Endothelial cell of umbilical vein (primary cell): ENCODE measurements around the gene MDN1. TPM values are rescaled to one million over a fixed set of nuclear protein-coding genes. Genes with fewer than 3 reads are reported as not detected.

Experiments used
- BruUV-seq: library from RNA; stranded (reverse); fragments of 400-500 nt; replicated peaks from 2 replicates; lab custom pipeline; 2021; lab: Mats Ljungman, UMichigan
- CTCF ChIA-PET: fragments of 300-600, 350-600 bp; sonication (Branson Sonifier 250); formaldehyde crosslinking; loops from one replicate; lab custom pipeline; 2021; ENCODE audit warnings: antibody characterized with exemption, inconsistent platforms; lab: Charles Lee
- POLR2A ChIA-PET: fragments of 300-600, 350-600 bp; sonication (Branson Sonifier 250); formaldehyde crosslinking; loops from one replicate; lab custom pipeline; 2021; ENCODE audit warnings: antibody characterized with exemption, inconsistent platforms; lab: Charles Lee
- DNase-seq: peaks from one replicate; pipeline ENCODE4 v3.0.0-alpha.2; 2011; ENCODE audit warnings: low read depth, low spot score
- FAIRE-seq: peaks from 2 replicates; lab custom pipeline; 2011; peaks lifted over from hg19 to GRCh38; lab: Jason Lieb, UNC
- H2AFZ ChIP-seq: 2 replicates; pipeline ENCODE4 v1.6.0; 2012; ENCODE audit warnings: low read depth, low read length, control low read depth, inconsistent platforms
- H3K27ac ChIP-seq: 2 replicates; pipeline ENCODE4 v1.5.1; 2011; ENCODE audit warnings: low read depth, mild to moderate bottlenecking, control low read depth, low read length, moderate library complexity; ENCODE audit not compliant: insufficient read depth
- H3K27me3 ChIP-seq, 2 experiments: 2 replicates each; pipeline versions ENCODE4 v1.6.0 to v1.6.1; 2011; ENCODE audit warnings: low read length in 2 of 2, mixed read lengths in 1 of 2; ENCODE audit not compliant: control insufficient read depth in 2 of 2, insufficient read depth in 2 of 2
- H3K36me3 ChIP-seq, 2 experiments: 2 replicates in 1 of 2; 3 replicates in 1 of 2; pipeline ENCODE4 v1.5.1; 2011; ENCODE audit warnings: low read length in 2 of 2, mild to moderate bottlenecking in 1 of 2, moderate library complexity in 1 of 2; ENCODE audit not compliant: control insufficient read depth in 2 of 2, insufficient read depth in 2 of 2; ENCODE audit errors: extremely low read depth in 1 of 2
- H3K4me1 ChIP-seq: 3 replicates; pipeline ENCODE4 v1.5.1; 2011; ENCODE audit warnings: mild to moderate bottlenecking, low read length; ENCODE audit not compliant: control insufficient read depth, insufficient read depth; ENCODE audit errors: extremely low read depth
- H3K4me2 ChIP-seq: 2 replicates; pipeline ENCODE4 v1.6.1; 2011; ENCODE audit warnings: low read length, control low read depth, mixed read lengths; ENCODE audit not compliant: insufficient read depth
- H3K4me3 ChIP-seq, 3 experiments: fragments of 200-600 bp in 1 of 3; sonication (generic), shearing (Covaris generic) in 1 of 3; replicated peaks in 1 of 3; 2 replicates each; pipeline ENCODE4 v1.5.1; 2011 to 2016; ENCODE audit warnings: control low read depth in 3 of 3, low read length in 3 of 3, mild to moderate bottlenecking in 2 of 3, inconsistent platforms in 1 of 3, low read depth in 1 of 3, moderate library complexity in 1 of 3; ENCODE audit not compliant: insufficient read depth in 1 of 3
- H3K79me2 ChIP-seq: 2 replicates; pipeline ENCODE4 v1.6.0; 2012; ENCODE audit warnings: low read length, inconsistent platforms; ENCODE audit not compliant: control insufficient read depth, insufficient read depth
- H3K9ac ChIP-seq: replicated peaks from 2 replicates; pipeline ENCODE3; 2011; ENCODE audit warnings: low read length, control low read depth; ENCODE audit not compliant: insufficient read depth; ENCODE audit errors: extremely low read depth
- H3K9me1 ChIP-seq: replicated peaks from 3 replicates; pipeline ENCODE4 v1.6.0; 2011; ENCODE audit warnings: mild to moderate bottlenecking, low read length; ENCODE audit not compliant: control insufficient read depth, insufficient read depth; ENCODE audit errors: extremely low read depth
- H3K9me3 ChIP-seq: replicated peaks from 2 replicates; pipeline ENCODE4 v1.5.1; 2012; ENCODE audit warnings: low read length, inconsistent platforms; ENCODE audit not compliant: control insufficient read depth, insufficient read depth
- H4K20me1 ChIP-seq: replicated peaks from 2 replicates; pipeline ENCODE3; 2011; ENCODE audit warnings: mild to moderate bottlenecking, low read length; ENCODE audit not compliant: control insufficient read depth, insufficient read depth; ENCODE audit errors: extremely low read depth
- GATA2 ChIP-seq: IDR thresholded peaks from 2 replicates; pipeline ENCODE4 v1.7.0; 2011; ENCODE audit warnings: low read depth, mild to moderate bottlenecking, moderate library complexity, mixed read lengths, low read length; ENCODE audit not compliant: insufficient read length, insufficient read depth
- JUN ChIP-seq: IDR thresholded peaks from 2 replicates; pipeline ENCODE4 v1.6.1; 2011; ENCODE audit warnings: borderline replicate concordance, low read depth; ENCODE audit not compliant: insufficient read length, insufficient read depth
- POLR2A ChIP-seq: IDR thresholded peaks from 2 replicates; pipeline ENCODE4 v1.6.1; 2012; ENCODE audit warnings: low read depth, mild to moderate bottlenecking, control low read depth, low read length
- POLR2AphosphoS5 ChIP-seq: IDR thresholded peaks from 2 replicates; pipeline ENCODE4 v1.6.1; 2012; ENCODE audit warnings: low read depth, mild to moderate bottlenecking, control low read depth, low read length, moderate library complexity; ENCODE audit not compliant: insufficient read depth
- dilution Hi-C: fragments of 300-500 bp; cut with MboI; formaldehyde crosslinking; loops from one replicate; pipeline ENCODE4 v1.15.0; 2019; ENCODE audit warnings: low sequenced_read_pairs; ENCODE audit not compliant: extremely low pct_ligation_motif_present
- intact Hi-C: fragments of 100-400 bp; cut with micrococcal nuclease; formaldehyde crosslinking; loops from one replicate; pipeline ENCODE4 v1.10.0; 2022
- polyA plus RNA-seq, 4 experiments: library from polyadenylated mRNA; depleted of rRNA in 3 of 4; stranded (reverse) in 3 of 4; unstranded in 1 of 4; fragments of >200 nt; gene quantifications; 2 replicates each; pipeline versions ENCODE4 v1.2.1 to v1.2.3, GENCODE V29; 2011 to 2012; ENCODE audit warnings: missing spikeins in 1 of 4
- total RNA-seq: library from RNA; stranded (reverse); gene quantifications from 2 replicates; pipeline ENCODE4 v1.2.3, GENCODE V29; 2021
- TF ChIP-seq, protein P1 (sequence below), 2 donors: IDR thresholded peaks; 1 replicate in 1 of 2; 2 replicates in 1 of 2; pipeline ENCODE4 v1.5.1; 2011; ENCODE audit warnings: low read length in 2 of 2, mild to moderate bottlenecking in 2 of 2, moderate library complexity in 2 of 2, control low read depth in 1 of 2, inconsistent platforms in 1 of 2, low read depth in 1 of 2; ENCODE audit not compliant: insufficient read depth in 1 of 2; ENCODE audit errors: extremely low read depth in 1 of 2

Gene MDN1
- total and polyA plus RNA-seq, 2 donors (not counting 3 experiments of a cell fraction or from before 2014, with no cell fraction given) = 9.2 to 39.6 TPM

GRCh38 chr6:89792881-89793280, 26.7 kb downstream of the MDN1 start:
- Histone ChIP-seq H3K36me3 (peaks cover 5 to 6% of the 10 kb centered on the region in 2 experiments), H3K79me2 (peaks cover 2% of the 10 kb centered on the region), H3K27ac (no peak overlapping the region), H3K9me1 (no peaks in the 10 kb centered on the region), H3K4me3 (no peak overlapping the region), H4K20me1 (no peaks in the 10 kb centered on the region), H2AFZ (no peak overlapping the region), H3K4me1 (no peaks in the 10 kb centered on the region), H3K4me2 (no peak overlapping the region), H3K9me3 (no peaks in the 10 kb centered on the region), H3K9ac (no peak overlapping the region), H3K27me3 (no peaks in the 10 kb centered on the region)
- DNase-seq (peak; percentile 46), FAIRE-seq (no peak)
- no TSS peak for BruUV-seq
- POLR2A ChIA-PET = no interaction called here
- CTCF ChIA-PET = interaction anchor here (0.6 to 2.0 kb wide), 11 partner anchors 10 to 421 kb away, joined by 3 to 9 read pairs (median 5); partner anchors contain the start of gene CASP8AP2
- dilution Hi-C loops (no loop called here), intact Hi-C loops (no loop called here)
- TF ChIP-seq, protein P1, sequence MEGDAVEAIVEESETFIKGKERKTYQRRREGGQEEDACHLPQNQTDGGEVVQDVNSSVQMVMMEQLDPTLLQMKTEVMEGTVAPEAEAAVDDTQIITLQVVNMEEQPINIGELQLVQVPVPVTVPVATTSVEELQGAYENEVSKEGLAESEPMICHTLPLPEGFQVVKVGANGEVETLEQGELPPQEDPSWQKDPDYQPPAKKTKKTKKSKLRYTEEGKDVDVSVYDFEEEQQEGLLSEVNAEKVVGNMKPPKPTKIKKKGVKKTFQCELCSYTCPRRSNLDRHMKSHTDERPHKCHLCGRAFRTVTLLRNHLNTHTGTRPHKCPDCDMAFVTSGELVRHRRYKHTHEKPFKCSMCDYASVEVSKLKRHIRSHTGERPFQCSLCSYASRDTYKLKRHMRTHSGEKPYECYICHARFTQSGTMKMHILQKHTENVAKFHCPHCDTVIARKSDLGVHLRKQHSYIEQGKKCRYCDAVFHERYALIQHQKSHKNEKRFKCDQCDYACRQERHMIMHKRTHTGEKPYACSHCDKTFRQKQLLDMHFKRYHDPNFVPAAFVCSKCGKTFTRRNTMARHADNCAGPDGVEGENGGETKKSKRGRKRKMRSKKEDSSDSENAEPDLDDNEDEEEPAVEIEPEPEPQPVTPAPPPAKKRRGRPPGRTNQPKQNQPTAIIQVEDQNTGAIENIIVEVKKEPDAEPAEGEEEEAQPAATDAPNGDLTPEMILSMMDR (IDR thresholded peaks at IDR 0.05; ENCODE audit: extremely low read depth in 1 of 2, insufficient read depth in 1 of 2, low read depth in 1 of 2, low read length in 2 of 2) = peak; percentile 38 to 71
- TF ChIP-seq POLR2A = no peak

DNA sequence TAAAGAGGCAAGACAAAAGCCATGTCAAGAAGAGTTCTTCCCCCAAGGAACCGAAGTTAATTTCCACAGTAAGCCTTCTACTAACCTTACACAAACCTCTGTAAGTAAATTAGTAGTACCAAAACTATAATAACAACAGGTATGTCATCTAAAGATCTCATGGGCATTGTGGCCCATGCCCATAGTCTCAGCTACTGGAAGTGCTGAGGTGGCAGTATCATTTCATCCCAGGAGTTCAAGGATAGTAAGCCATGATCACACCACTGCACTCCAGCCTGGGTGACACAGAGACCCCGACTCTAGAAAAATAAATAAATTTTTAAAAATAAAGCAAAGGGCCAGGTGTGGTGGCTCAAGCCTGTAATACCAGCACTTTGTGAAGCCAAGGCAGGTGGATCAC, 29.2 kb downstream of the MDN1 start:
- no TSS peak for BruUV-seq
- H3K4me2 ChIP-seq = no peak overlapping the region
- DNase-seq (no peak), FAIRE-seq (no peak)
- CTCF ChIA-PET = no interaction called here
- H3K36me3 ChIP-seq = peaks cover 6 to 9% of the 10 kb centered on the region in 2 experiments
- H3K9me1 ChIP-seq = no peaks in the 10 kb centered on the region
- no peak overlapping the region for H3K9ac ChIP-seq
- dilution Hi-C loops = no loop called here
- H3K9me3 ChIP-seq = no peaks in the 10 kb centered on the region
- no peak overlapping the region for H3K27ac ChIP-seq
- TF ChIP-seq GATA2 (no peak), JUN (no peak), POLR2AphosphoS5 (no peak)
- intact Hi-C loops = no loop called here
- H3K27me3 ChIP-seq = no peaks in the 10 kb centered on the region
- no peak overlapping the region for H2AFZ ChIP-seq
- peaks cover 2% of the 10 kb centered on the region for H3K79me2 ChIP-seq
- no peak overlapping the region for H3K4me3 ChIP-seq
- POLR2A ChIA-PET = no interaction called here
- no peaks in the 10 kb centered on the region for H3K4me1 ChIP-seq
- no peaks in the 10 kb centered on the region for H4K20me1 ChIP-seq
